HepG2 (cell line): ENCODE data around the gene SARS2. TPM values are rescaled to one million over a fixed set of nuclear protein-coding genes. Genes with fewer than 3 reads are reported as not detected.
A peak's percentile ranks its signal among the peaks of the same experiment; 100 is the strongest.

Source experiments
- CHCHD3 ChIP-seq: sonication (generic); formaldehyde crosslinking; IDR thresholded peaks from 2 replicates; pipeline ENCODE4 v1.8.0; 2022; ENCODE audit warnings: mild to moderate bottlenecking, missing genetic modification reagents, moderate library complexity
- NCOA5 ChIP-seq: sonication (generic); formaldehyde crosslinking; IDR thresholded peaks from 2 replicates; pipeline ENCODE4 v1.4.0; 2020; ENCODE audit warnings: missing genetic modification reagents
- SUZ12 ChIP-seq: fragments of 150-350 bp; IDR thresholded peaks from 2 replicates; pipeline ENCODE4 v1.6.1; 2014; ENCODE audit warnings: low read depth, low read length
- ZC3H13 ChIP-seq: sonication (generic); formaldehyde crosslinking; IDR thresholded peaks from 2 replicates; pipeline ENCODE4 v1.8.1; 2023; ENCODE audit warnings: mild to moderate bottlenecking, missing genetic modification reagents, moderate library complexity
- ZMAT3 ChIP-seq: sonication (generic); formaldehyde crosslinking; conservative IDR thresholded peaks from 2 replicates; pipeline ENCODE4 v1.7.0; 2021; ENCODE audit warnings: missing genetic modification reagents
- ZNF138 ChIP-seq: sonication (generic); formaldehyde crosslinking; IDR thresholded peaks from 2 replicates; pipeline ENCODE4 v1.5.0; 2020; ENCODE audit warnings: mild to moderate bottlenecking, low read depth, missing genetic modification reagents
- ZNF44 ChIP-seq: sonication (generic); formaldehyde crosslinking; IDR thresholded peaks from 2 replicates; pipeline ENCODE4 v1.5.1; 2020; ENCODE audit warnings: mild to moderate bottlenecking, missing genetic modification reagents
- ZNF652 ChIP-seq: IDR thresholded peaks from 2 replicates; pipeline ENCODE4 v1.6.1; 2016; ENCODE audit warnings: low read depth, borderline replicate concordance
- ZSCAN9 ChIP-seq: IDR thresholded peaks from 2 replicates; pipeline ENCODE4 v1.6.1; 2016; ENCODE audit warnings: borderline replicate concordance
- polyA plus RNA-seq, 8 experiments: library from polyadenylated mRNA; depleted of rRNA in 3 of 8; stranded (reverse) in 7 of 8; unstranded in 1 of 8; fragments of >200 nt; fragmentation: Illumina TruSeq in 4 of 8; extraction: Trizol in 4 of 8; gene quantifications; 2 replicates each; pipeline versions ENCODE4 v1.2.1 to v1.2.3, GENCODE V29; 2011 to 2016; ENCODE audit warnings: low read depth in 4 of 8, missing spikeins in 1 of 8, mixed read lengths in 1 of 8; ENCODE audit not compliant: insufficient read depth in 1 of 8
- total RNA-seq, 5 experiments: library from RNA; depleted of rRNA; stranded (reverse); fragments of >200 nt; fragmentation: Illumina TruSeq; extraction: Trizol; gene quantifications; 2 replicates each; pipeline ENCODE4 v1.2.3, GENCODE V29; 2016; ENCODE audit warnings: low read depth in 1 of 5
- TF ChIP-seq, protein P1 (sequence below): sonication (generic); formaldehyde crosslinking; IDR thresholded peaks from 2 replicates; pipeline ENCODE4 v1.5.1; 2020; ENCODE audit warnings: mild to moderate bottlenecking, moderate library complexity, missing genetic modification reagents
- TF ChIP-seq, protein P2 (sequence below): sonication (generic); formaldehyde crosslinking; IDR thresholded peaks from 2 replicates; pipeline ENCODE4 v1.4.0; 2020; ENCODE audit warnings: missing genetic modification reagents, mild to moderate bottlenecking, borderline replicate concordance
- TF ChIP-seq, protein P3 (sequence below): sonication (generic); formaldehyde crosslinking; IDR thresholded peaks from 2 replicates; pipeline ENCODE4 v1.4.0; 2020; ENCODE audit warnings: mild to moderate bottlenecking, missing genetic modification reagents
- TF ChIP-seq, protein P4 (sequence below): sonication (generic); formaldehyde crosslinking; IDR thresholded peaks from 2 replicates; pipeline ENCODE4 v1.4.0; 2020; ENCODE audit warnings: mild to moderate bottlenecking, low read depth, missing genetic modification reagents
- TF ChIP-seq, protein P5 (sequence below): IDR thresholded peaks from 2 replicates; pipeline ENCODE4 v1.6.1; 2016; ENCODE audit warnings: low read depth, missing genetic modification reagents, missing compliant biosample characterization
- TF ChIP-seq, protein P6 (sequence below): sonication (generic); formaldehyde crosslinking; IDR thresholded peaks from 2 replicates; pipeline ENCODE4 v1.9.0; 2021; ENCODE audit warnings: missing genetic modification reagents, borderline replicate concordance

SARS2 gene
- total and polyA plus RNA-seq, 2 of the 13 experiments (the other 11 are each of a cell fraction or from before 2014, with no cell fraction given) = 40.0 to 48.6 TPM

DNA sequence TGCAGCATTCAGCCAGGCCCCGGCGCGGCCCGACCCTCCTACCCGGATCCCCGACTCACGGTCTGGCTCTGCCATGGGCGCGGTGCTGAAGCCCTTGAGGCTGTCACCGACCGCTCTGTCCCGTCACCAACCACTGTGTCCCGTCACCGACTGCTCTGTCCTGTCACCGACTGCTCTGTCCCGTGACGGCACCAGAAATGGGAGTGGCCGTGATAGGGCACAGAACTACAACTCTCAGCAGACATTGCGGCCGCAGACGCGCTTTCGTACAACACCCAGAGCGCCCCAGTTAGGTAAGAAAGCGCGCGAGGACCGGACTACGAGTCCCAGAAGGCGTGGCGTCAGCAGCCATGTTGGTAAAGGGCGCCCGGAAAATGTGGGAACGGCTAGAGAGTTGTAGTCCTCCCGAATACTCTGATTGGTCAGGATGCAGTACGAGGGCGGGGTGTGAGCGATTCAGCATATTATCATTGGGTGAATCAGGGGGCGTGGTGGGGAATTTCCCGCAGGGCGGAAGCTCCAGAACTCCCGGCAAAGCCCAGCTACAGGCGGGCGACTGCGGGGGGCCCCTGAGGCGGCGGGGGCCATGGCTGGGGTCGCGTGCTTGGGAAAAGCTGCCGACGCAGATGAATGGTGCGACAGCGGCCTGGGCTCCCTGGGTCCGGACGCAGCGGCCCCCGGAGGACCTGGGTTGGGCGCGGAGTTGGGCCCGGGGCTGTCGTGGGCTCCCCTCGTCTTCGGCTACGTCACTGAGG lies 30.9 kb downstream of the SARS2 start, which contains the start of the genes NFKBIB and SIRT2 (continued):
- TF ChIP-seq, protein P1, sequence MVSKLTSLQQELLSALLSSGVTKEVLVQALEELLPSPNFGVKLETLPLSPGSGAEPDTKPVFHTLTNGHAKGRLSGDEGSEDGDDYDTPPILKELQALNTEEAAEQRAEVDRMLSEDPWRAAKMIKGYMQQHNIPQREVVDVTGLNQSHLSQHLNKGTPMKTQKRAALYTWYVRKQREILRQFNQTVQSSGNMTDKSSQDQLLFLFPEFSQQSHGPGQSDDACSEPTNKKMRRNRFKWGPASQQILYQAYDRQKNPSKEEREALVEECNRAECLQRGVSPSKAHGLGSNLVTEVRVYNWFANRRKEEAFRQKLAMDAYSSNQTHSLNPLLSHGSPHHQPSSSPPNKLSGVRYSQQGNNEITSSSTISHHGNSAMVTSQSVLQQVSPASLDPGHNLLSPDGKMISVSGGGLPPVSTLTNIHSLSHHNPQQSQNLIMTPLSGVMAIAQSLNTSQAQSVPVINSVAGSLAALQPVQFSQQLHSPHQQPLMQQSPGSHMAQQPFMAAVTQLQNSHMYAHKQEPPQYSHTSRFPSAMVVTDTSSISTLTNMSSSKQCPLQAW (CRISPR knock-in tag) = peak; percentile 81; the same call in 1 of the 2 replicates
- TF ChIP-seq, protein P2, sequence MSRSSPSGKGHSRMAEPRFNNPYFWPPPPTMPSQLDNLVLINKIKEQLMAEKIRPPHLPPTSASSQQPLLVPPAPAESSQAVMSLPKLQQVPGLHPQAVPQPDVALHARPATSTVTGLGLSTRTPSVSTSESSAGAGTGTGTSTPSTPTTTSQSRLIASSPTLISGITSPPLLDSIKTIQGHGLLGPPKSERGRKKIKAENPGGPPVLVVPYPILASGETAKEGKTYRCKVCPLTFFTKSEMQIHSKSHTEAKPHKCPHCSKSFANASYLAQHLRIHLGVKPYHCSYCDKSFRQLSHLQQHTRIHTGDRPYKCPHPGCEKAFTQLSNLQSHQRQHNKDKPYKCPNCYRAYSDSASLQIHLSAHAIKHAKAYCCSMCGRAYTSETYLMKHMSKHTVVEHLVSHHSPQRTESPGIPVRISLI = no peak
- TF ChIP-seq ZNF44 (CRISPR knock-in tag) = no peak
- TF ChIP-seq, protein P3, sequence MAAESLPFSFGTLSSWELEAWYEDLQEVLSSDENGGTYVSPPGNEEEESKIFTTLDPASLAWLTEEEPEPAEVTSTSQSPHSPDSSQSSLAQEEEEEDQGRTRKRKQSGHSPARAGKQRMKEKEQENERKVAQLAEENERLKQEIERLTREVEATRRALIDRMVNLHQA = no peak
- TF ChIP-seq ZSCAN9 (CRISPR knock-in tag) = no peak; the same call in 1 of the 2 replicates
- TF ChIP-seq, protein P4, sequence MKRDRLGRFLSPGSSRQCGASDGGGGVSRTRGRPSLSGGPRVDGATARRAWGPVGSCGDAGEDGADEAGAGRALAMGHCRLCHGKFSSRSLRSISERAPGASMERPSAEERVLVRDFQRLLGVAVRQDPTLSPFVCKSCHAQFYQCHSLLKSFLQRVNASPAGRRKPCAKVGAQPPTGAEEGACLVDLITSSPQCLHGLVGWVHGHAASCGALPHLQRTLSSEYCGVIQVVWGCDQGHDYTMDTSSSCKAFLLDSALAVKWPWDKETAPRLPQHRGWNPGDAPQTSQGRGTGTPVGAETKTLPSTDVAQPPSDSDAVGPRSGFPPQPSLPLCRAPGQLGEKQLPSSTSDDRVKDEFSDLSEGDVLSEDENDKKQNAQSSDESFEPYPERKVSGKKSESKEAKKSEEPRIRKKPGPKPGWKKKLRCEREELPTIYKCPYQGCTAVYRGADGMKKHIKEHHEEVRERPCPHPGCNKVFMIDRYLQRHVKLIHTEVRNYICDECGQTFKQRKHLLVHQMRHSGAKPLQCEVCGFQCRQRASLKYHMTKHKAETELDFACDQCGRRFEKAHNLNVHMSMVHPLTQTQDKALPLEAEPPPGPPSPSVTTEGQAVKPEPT (CRISPR knock-in tag) = no peak
- TF ChIP-seq ZMAT3 = no peak; the same call in 1 of the 2 replicates
- TF ChIP-seq ZNF138 (CRISPR knock-in tag) = no peak
- peak; percentile 71 for TF ChIP-seq SUZ12
- TF ChIP-seq, protein P5, sequence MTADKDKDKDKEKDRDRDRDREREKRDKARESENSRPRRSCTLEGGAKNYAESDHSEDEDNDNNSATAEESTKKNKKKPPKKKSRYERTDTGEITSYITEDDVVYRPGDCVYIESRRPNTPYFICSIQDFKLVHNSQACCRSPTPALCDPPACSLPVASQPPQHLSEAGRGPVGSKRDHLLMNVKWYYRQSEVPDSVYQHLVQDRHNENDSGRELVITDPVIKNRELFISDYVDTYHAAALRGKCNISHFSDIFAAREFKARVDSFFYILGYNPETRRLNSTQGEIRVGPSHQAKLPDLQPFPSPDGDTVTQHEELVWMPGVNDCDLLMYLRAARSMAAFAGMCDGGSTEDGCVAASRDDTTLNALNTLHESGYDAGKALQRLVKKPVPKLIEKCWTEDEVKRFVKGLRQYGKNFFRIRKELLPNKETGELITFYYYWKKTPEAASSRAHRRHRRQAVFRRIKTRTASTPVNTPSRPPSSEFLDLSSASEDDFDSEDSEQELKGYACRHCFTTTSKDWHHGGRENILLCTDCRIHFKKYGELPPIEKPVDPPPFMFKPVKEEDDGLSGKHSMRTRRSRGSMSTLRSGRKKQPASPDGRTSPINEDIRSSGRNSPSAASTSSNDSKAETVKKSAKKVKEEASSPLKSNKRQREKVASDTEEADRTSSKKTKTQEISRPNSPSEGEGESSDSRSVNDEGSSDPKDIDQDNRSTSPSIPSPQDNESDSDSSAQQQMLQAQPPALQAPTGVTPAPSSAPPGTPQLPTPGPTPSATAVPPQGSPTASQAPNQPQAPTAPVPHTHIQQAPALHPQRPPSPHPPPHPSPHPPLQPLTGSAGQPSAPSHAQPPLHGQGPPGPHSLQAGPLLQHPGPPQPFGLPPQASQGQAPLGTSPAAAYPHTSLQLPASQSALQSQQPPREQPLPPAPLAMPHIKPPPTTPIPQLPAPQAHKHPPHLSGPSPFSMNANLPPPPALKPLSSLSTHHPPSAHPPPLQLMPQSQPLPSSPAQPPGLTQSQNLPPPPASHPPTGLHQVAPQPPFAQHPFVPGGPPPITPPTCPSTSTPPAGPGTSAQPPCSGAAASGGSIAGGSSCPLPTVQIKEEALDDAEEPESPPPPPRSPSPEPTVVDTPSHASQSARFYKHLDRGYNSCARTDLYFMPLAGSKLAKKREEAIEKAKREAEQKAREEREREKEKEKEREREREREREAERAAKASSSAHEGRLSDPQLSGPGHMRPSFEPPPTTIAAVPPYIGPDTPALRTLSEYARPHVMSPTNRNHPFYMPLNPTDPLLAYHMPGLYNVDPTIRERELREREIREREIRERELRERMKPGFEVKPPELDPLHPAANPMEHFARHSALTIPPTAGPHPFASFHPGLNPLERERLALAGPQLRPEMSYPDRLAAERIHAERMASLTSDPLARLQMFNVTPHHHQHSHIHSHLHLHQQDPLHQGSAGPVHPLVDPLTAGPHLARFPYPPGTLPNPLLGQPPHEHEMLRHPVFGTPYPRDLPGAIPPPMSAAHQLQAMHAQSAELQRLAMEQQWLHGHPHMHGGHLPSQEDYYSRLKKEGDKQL (CRISPR knock-in tag) = no peak
- no peak for TF ChIP-seq NCOA5 (CRISPR knock-in tag)
- TF ChIP-seq, protein P6, sequence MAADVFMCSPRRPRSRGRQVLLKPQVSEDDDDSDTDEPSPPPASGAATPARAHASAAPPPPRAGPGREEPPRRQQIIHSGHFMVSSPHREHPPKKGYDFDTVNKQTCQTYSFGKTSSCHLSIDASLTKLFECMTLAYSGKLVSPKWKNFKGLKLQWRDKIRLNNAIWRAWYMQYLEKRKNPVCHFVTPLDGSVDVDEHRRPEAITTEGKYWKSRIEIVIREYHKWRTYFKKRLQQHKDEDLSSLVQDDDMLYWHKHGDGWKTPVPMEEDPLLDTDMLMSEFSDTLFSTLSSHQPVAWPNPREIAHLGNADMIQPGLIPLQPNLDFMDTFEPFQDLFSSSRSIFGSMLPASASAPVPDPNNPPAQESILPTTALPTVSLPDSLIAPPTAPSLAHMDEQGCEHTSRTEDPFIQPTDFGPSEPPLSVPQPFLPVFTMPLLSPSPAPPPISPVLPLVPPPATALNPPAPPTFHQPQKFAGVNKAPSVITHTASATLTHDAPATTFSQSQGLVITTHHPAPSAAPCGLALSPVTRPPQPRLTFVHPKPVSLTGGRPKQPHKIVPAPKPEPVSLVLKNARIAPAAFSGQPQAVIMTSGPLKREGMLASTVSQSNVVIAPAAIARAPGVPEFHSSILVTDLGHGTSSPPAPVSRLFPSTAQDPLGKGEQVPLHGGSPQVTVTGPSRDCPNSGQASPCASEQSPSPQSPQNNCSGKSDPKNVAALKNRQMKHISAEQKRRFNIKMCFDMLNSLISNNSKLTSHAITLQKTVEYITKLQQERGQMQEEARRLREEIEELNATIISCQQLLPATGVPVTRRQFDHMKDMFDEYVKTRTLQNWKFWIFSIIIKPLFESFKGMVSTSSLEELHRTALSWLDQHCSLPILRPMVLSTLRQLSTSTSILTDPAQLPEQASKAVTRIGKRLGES = no peak
- TF ChIP-seq CHCHD3 (CRISPR knock-in tag) = no peak
- TF ChIP-seq ZC3H13 (CRISPR knock-in tag) = no peak
- TF ChIP-seq ZNF652 = no peak
